ENCODE results near the gene PDCD5.

Gene PDCD5

GRCh38 chr19:32614916-32615315 lies 33.9 kb downstream of the PDCD5 start:
- H3K4me3 ChIP-seq (ENCODE audit: low read depth, low read length) = no peak overlapping the region
- H3K79me2 ChIP-seq = no peaks in the 10 kb centered on the region
- no peak overlapping the region for H2AFZ ChIP-seq
- H3K9me3 ChIP-seq (ENCODE audit: control insufficient read depth, low read length) = no peaks in the 10 kb centered on the region
- H3K36me3 ChIP-seq (ENCODE audit: control insufficient read depth, insufficient read depth, low read length) = no peaks in the 10 kb centered on the region
- no peak overlapping the region for H3K4me2 ChIP-seq (ENCODE audit: low read length)
- no peaks in the 10 kb centered on the region for H3K27me3 ChIP-seq (ENCODE audit: control insufficient read depth, insufficient read depth, low read length)
- H3K9ac ChIP-seq = no peak overlapping the region
- no peaks in the 10 kb centered on the region for H3K4me1 ChIP-seq
- TF ChIP-seq CTCF (IDR thresholded peaks at IDR 0.05) = no peak
- no peak overlapping the region for H3K27ac ChIP-seq

GRCh38 chr19:32615569-32615968 lies 34.6 kb downstream of the PDCD5 start:
- TF ChIP-seq CTCF (IDR thresholded peaks at IDR 0.05) = no peak
- H3K4me3 ChIP-seq (ENCODE audit: low read depth, low read length) = no peak overlapping the region
- no peaks in the 10 kb centered on the region for H3K27me3 ChIP-seq (ENCODE audit: control insufficient read depth, insufficient read depth, low read length)
- no peak overlapping the region for H2AFZ ChIP-seq
- H3K4me1 ChIP-seq = no peaks in the 10 kb centered on the region
- H3K27ac ChIP-seq = no peak overlapping the region
- no peak overlapping the region for H3K9ac ChIP-seq
- no peak overlapping the region for H3K4me2 ChIP-seq (ENCODE audit: low read length)
- H3K79me2 ChIP-seq = no peaks in the 10 kb centered on the region
- no peaks in the 10 kb centered on the region for H3K9me3 ChIP-seq (ENCODE audit: control insufficient read depth, low read length)
- H3K36me3 ChIP-seq (ENCODE audit: control insufficient read depth, insufficient read depth, low read length) = no peaks in the 10 kb centered on the region

GRCh38 chr19:32619051-32619685 lies 38.2 kb downstream of the PDCD5 start:
- H3K36me3 ChIP-seq (ENCODE audit: control insufficient read depth, insufficient read depth, low read length) = no peaks in the 10 kb centered on the region
- H3K9me3 ChIP-seq (ENCODE audit: control insufficient read depth, low read length) = no peaks in the 10 kb centered on the region
- no peaks in the 10 kb centered on the region for H3K27me3 ChIP-seq (ENCODE audit: control insufficient read depth, insufficient read depth, low read length)
- TF ChIP-seq CTCF (IDR thresholded peaks at IDR 0.05) = no peak
- H3K4me3 ChIP-seq (ENCODE audit: low read depth, low read length) = no peak overlapping the region
- no peaks in the 10 kb centered on the region for H3K4me1 ChIP-seq
- H3K27ac ChIP-seq = no peak overlapping the region
- H2AFZ ChIP-seq = no peak overlapping the region
- H3K79me2 ChIP-seq = no peaks in the 10 kb centered on the region
- no peak overlapping the region for H3K9ac ChIP-seq
- no peak overlapping the region for H3K4me2 ChIP-seq (ENCODE audit: low read length)

- Histone ChIP-seq H3K36me3 (ENCODE audit: control insufficient read depth, insufficient read depth, low read length) (no peaks in the 10 kb centered on the region), H3K27me3 (ENCODE audit: control insufficient read depth, insufficient read depth, low read length) (no peaks in the 10 kb centered on the region), H2AFZ (no peak overlapping the region), H3K4me3 (ENCODE audit: low read depth, low read length) (no peak overlapping the region), H3K9ac (no peak overlapping the region), H3K9me3 (ENCODE audit: control insufficient read depth, low read length) (no peaks in the 10 kb centered on the region), H3K4me2 (ENCODE audit: low read length) (no peak overlapping the region), H3K79me2 (no peaks in the 10 kb centered on the region), H3K27ac (no peak overlapping the region), H3K4me1 (no peaks in the 10 kb centered on the region)
- no peak for TF ChIP-seq CTCF (IDR thresholded peaks at IDR 0.05)
These were observed 41.0 kb downstream of the PDCD5 start for GRCh38 chr19:32622002-32622401.

- no peaks in the 10 kb centered on the region for H3K4me1 ChIP-seq
- H3K4me3 ChIP-seq (ENCODE audit: low read depth, low read length) = no peak overlapping the region
- H3K9me3 ChIP-seq (ENCODE audit: control insufficient read depth, low read length) = no peaks in the 10 kb centered on the region
- no peak for TF ChIP-seq CTCF (IDR thresholded peaks at IDR 0.05)
- H3K4me2 ChIP-seq (ENCODE audit: low read length) = no peak overlapping the region
- H3K79me2 ChIP-seq = no peaks in the 10 kb centered on the region
- H3K9ac ChIP-seq = no peak overlapping the region
- H3K36me3 ChIP-seq (ENCODE audit: control insufficient read depth, insufficient read depth, low read length) = no peaks in the 10 kb centered on the region
- H3K27ac ChIP-seq = no peak overlapping the region
- H2AFZ ChIP-seq = no peak overlapping the region
- H3K27me3 ChIP-seq (ENCODE audit: control insufficient read depth, insufficient read depth, low read length) = no peaks in the 10 kb centered on the region
These were observed 43.4 kb downstream of the PDCD5 start for GRCh38 chr19:32624410-32624809.

Measured in parathyroid adenoma (tissue), 2 donors.